Right ventricle myocardium inferior (tissue), 1 donor: ENCODE measurements around the gene CACNG6. TPM values are rescaled to one million over a fixed set of nuclear protein-coding genes. Genes with fewer than 3 reads are reported as not detected.

Source experiments
- ATAC-seq: fragments of 200-7000 bp; cut with Tn5 transposase; one replicate; pipeline ENCODE4 v1.9.1; 2020; ENCODE audit warnings: mild to moderate bottlenecking, moderate library complexity
- DNase-seq: peaks from one replicate; pipeline ENCODE4 v3.0.0; 2021; ENCODE audit errors: missing footprints
- intact Hi-C: fragments of 100-400 bp; cut with DNase I; formaldehyde crosslinking; loops from one replicate; pipeline ENCODE4 v1.11.0; 2022
- total RNA-seq: library from RNA; stranded (reverse); fragmentation: NEBNext Ultra II Directional; extraction: Animal tissue kit (Norgen Biotek cat#: 25700); gene quantifications from one replicate; pipeline ENCODE4 v1.2.1, GENCODE V29; 2021
- donor health status: DM: no; HTN: yes; CAD: no; lungs with severe emphysema.

CACNG6 gene
- total RNA-seq, 1 donor from 2014 or later, result not detected

DNA sequence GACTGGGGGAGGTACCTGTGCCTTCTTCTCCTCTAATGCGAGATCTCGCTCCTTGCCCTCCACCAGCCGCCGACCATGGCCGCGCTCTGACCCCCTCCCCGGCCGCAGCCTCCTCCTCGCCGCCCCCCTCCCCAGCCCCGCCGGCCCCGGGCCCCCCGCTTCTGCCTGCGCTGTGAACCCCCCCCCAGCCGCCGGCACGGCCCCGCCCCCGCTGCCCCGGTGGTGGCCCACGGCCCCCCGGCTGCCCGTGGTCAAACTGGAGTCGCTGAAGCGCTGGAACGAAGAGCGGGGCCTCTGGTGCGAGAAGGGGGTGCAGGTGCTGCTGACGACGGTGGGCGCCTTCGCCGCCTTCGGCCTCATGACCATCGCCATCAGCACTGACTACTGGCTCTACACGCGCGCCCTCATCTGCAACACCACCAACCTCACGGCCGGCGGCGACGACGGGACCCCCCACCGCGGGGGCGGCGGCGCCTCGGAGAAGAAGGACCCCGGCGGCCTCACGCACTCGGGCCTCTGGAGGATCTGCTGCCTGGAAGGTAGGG lies 28.5 kb upstream of the CACNG6 start, which contains the start of gene CACNG8:
TSS of gene CACNG8 (plus strand) at position 51 of the 545 bp plus-strand sequence.
- DNase-seq, result no peak
- intact Hi-C loops, result no loop called here
- ATAC-seq, result no peak

DNA sequence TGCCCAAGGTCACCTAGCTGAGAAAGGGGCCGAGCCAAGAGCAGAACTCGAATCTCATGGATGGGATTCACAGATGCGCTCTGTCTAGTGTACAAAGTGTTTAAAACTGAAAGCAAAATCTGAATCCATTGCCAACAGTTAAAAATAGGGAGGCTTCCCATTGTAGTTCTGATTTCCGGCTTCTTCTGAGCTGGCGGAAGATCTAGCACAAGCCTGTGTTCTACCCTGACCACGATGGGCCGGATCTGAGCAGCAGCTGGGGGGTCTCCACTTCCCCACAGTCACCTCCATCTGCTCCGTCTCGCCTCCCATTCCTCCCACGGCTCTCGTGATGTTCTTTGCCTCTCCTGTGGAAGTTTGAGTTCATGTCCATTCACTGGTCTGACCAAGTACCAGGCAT lies 26.3 kb upstream of the CACNG6 start:
- intact Hi-C loops, result no loop called here
- ATAC-seq (no peak), DNase-seq (no peak)

DNA sequence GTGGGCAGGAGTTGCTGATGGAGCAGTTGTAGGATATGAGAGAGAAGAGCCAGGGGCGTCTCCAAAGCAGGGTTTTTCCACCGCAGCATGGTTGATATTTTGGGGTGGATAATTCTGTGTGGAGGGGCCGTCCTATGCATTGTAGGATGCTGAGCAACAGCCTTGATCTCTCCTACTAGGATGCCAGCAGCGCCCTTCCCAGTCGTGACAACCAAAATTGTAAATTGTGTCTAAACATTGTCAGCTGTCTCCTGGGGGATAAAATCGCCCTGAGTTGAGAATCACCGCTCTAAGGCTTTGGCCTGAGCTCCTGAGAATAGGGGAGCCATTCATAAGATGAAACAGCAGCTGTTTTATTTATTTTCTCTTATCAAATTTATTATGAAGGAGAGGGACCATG lies 24.5 kb upstream of the CACNG6 start:
- no peak for ATAC-seq
- intact Hi-C loops, result no loop called here
- no peak for DNase-seq

DNA sequence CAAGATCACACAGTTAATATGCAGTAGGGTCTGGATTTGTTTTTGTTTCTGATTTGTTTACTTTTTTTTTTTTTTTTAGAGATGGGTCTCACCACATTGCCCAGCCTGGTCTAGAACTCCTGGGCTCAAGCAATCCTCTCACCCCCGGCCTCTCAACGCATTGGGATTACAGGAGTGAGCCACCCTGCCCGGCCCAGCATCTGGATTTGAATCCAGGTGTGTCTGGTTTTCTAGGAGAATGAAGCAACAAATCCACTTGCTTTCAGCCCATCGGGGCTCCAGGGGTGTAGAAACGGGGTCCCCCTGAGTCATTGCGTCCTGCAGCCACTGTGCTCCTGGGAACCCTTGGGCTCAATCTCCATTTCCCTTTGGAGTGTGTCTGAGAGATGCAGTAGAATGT lies 22.1 kb upstream of the CACNG6 start:
- intact Hi-C loops, result no loop called here
- ATAC-seq (no peak), DNase-seq (no peak)

DNA sequence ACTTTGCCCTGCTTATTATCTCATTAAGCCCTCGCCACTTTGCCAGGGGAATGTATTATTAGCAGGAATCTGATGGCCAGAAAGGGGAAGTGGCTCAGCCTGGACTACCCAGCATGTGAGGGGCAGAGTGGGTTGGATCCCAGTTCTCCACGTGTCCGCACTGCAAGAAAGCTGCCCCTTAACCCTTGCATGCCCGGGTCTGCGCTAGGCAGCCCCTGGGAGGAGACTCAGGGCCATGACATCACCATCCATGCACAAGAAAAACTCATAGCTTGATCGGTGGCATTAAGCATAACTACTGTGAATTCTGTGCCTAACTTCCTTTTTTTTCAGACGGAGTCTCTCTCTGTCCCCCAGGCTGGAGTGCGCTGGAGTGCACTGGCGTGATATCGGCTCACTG lies 19.8 kb upstream of the CACNG6 start:
- ATAC-seq (no peak), DNase-seq (no peak)
- intact Hi-C loops, result no loop called here

DNA sequence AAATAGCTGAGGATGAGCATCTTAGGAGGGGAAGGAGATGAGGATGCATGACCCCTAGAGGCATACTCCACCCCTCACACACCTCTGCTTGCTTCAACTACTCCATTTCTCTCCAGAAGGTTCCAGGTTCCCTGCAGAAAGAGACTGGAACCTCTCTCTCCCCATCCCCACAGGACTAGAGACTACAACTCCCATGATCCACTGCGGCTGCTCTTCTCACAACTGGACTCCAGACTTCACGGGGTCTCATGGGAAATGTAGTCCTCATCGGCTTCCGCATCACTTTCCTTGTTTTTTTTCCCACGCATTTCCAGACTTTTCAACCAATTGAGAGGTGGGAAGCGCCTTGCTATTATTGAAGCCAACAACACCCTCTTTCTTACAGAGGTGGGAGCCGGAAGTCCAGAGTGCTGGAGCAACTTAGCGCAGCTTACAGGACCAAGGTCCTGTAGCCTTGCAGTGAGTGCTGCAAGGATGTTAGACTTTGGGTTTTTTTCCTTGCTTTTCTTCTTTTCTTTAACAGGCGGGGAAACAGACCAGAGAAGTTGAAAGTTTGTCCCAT lies 13.9 kb upstream of the CACNG6 start:
- ATAC-seq (peak; percentile 88), DNase-seq (no peak)
- intact Hi-C loops, result no loop called here

DNA sequence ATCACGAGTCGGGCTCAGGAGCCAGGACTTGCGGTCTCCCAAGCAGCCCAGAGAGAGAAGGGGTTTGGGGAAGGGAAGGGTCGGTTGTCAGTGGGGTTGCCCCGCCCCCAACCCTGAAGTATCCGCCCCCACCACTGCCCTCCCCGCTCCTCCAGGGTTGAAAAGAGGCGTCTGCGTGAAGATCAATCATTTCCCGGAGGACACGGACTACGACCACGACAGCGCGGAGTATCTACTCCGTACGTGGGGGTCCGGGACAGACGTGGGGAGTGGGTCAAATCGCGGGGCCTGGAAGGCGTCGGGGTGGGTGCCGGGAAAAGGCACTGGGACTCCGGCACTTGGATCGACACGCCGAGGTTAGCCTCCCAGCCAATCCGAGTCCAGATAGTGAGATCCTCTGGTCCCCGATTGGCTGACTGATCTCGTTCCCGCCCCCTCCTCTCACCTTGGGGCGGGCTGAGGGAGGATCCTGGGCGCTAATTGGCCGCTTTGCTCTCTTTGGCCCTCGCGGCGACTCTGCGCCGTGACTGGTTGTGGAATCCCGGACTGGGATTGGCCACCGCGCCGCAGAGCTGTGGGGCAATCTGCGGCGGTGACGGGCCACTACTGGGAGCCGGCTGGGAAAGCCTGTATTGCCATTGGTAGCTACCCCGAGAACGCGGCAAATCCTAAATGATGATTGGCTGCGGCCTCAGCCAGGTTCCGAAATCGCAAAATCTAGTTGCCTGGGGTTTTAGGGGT lies 13.3 kb upstream of the CACNG6 start:
- peak; percentile 42 for ATAC-seq
- no peak for DNase-seq
- intact Hi-C loops, result no loop called here

DNA sequence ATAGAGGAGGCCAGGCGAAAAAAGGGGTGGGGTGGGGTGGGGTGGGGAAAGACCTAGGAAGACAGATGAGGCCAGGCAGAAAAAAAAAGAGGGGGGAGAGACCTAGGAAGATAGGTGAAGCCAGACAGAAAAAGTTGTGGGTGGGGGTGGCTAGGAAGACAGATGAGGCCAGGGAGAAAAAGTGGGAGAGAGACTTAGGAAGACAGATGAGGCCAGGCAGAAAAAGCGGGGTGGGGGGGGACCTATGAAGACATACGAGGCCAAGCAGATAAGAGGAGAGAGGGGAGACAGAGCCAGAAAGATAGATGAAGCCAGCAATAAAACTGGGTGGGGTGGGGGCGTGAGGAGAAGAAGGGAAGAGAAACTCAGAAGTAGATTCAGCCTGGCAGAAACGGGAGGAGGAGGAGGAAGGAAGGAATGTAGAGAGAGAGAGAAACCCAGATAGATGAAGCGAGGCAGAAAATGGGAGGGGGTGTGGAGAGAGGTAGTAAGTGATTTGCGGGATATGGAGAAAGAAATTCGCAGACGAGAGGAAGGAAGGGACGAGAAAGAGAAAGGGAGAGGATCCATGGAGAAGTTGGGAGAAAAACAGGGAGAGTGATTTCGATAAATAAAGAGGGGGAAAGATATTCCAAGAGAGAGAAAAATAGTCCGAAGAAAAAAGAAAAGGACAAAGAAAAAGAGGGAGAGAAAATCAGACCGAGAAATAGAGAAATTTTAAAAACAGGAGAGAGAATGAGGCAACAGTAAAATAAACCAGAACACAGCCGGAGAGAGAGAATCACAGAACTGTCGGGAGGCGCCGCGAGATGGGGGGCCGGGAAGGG lies 12.2 kb upstream of the CACNG6 start:
- intact Hi-C loops, result no loop called here
- ATAC-seq (no peak), DNase-seq (no peak)

DNA sequence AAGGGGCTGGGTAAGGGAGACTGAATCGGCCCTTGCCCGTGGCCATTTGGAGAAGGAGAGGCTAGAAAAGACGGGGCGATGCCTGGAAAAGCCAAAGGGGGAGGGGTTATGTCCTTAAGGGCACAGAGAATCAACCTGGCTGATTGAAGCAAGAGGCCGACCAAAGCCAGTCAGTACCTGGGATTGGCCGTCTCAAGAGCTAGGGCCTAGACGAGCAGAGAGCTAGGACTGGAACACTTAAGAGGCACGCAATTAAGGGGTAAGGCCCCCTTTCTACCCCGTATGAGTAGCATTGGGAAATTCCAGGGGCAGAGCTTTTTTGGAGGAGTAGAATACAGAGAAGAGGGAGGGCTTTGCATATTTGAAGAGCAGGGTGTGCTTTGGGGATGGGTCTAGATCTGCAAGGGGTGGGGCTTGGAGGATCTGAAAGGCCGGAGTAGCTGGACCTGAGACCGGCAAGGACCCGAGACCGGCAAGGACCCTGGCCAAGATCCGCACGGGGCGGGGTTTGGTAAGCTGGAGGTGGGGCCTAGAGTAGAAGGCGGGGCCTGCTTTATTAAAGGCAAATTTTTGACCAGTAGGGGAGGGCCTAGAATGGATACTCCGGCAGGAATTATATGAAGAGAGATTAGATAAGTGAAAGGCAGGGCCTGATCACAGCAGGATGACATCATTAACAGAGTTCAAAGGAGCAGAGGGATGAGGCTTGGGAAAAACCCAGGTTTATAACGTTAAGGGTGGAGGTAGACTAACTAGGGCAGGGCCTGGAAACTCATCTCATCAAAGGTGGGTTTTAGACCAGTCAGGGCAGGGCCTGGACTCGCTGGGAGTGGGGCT lies 10.7 kb upstream of the CACNG6 start:
- intact Hi-C loops, result no loop called here
- ATAC-seq (no peak), DNase-seq (no peak)

DNA sequence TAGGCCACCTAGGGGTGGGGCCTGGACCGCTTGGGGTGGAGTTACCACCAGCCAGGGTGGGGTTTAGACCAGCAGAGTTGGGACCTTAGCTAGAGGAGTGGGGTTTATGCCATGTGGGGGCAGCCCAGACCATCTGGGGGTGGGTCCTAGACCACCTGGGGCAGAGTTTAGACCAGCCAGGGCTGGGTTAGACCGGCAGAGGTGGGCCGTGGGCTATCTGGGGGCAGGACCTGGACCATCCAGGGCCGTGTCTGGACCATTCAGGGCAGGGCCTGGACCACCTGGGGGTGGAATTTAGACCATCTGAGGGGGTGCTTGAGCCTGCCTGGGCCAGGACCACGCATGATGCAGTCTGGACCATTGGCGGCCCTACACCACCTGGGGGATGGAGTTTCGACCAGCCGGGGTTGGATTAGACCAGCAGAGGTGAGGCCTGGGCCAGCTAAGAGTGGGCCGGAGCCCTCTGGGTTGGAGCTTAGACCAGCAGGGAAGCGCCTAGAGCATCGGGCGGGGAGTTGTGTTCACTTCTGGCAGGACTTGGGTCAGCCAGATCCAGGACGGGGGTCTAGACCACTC lies 10.0 kb upstream of the CACNG6 start:
- intact Hi-C loops, result no loop called here
- ATAC-seq (no peak), DNase-seq (no peak)

DNA sequence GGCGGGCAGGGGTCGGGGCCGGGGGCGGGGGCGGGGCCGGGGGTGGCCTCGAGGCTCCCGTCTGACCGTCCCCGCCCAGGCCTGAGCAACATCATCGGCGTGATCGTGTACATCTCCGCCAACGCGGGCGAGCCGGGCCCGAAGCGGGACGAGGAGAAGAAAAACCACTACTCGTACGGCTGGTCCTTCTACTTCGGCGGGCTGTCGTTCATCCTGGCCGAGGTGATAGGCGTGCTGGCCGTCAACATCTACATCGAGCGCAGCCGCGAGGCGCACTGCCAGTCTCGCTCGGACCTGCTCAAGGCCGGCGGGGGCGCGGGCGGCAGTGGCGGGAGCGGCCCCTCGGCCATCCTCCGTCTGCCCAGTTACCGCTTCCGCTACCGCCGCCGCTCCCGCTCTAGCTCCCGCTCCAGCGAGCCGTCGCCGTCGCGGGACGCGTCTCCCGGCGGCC lies 9.4 kb upstream of the CACNG6 start:
- intact Hi-C loops, result no loop called here
- no peak for DNase-seq

DNA sequence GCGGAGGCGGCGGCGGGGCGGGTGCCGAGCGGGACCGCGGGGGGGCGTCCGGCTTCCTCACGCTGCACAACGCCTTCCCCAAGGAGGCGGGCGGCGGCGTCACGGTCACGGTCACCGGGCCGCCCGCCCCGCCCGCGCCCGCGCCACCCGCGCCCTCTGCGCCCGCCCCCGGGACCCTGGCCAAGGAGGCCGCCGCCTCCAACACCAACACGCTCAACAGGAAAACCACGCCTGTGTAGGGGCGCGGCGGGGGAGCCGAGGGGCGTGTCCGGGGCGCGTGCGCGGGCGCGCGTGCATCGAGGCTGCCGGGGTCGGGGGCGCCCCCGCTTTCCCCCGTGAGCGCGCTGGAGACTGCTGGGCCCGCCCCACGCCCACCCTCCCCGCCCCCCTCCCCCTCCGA lies 8.8 kb upstream of the CACNG6 start:
- ATAC-seq (no peak), DNase-seq (peak; percentile 78)
- intact Hi-C loops, result no loop called here

More for the DNA sequence above, 9.4 kb upstream of the CACNG6 start:
- ATAC-seq, result no peak

DNA sequence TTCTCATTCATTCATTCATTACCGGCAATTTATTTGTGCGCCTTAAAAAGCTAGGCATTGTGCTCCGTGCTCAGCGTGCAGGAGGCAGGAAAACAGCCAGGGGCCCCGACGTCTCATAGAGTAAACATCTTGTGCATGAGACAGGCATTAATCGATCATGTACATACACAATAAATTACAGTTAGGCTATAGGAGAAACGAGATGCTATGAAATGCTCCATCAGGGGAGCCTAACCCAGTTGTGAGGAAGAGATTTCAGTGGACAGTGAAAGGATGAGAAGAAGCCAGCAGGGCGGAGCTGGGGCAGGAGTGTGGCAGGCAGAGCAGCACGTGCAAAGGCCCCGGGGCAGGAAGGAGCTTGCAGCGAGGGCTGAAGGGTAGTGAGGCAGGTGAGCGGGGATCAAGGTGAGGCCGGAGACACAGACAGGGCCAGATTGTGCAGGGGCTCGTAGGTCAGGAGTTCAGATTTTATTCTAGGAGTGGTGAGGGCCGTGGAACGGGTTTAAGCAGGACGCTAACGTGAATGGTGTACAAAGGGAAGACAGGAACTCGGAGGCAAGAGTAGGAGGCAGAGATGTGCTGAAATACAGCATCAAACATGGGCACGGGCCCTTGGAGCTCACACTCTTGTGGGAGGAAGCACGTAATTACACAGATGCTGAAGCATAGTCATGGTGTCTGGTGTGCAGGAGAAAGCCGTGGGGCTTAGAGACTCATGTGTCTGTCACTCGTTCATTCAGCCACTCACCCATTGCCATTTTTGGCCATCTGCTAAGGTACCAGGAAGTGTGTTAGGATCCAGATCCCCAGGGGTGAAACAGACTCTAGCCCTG lies 7.8 kb upstream of the CACNG6 start:
- ATAC-seq (no peak), DNase-seq (no peak)
- intact Hi-C loops, result no loop called here

DNA sequence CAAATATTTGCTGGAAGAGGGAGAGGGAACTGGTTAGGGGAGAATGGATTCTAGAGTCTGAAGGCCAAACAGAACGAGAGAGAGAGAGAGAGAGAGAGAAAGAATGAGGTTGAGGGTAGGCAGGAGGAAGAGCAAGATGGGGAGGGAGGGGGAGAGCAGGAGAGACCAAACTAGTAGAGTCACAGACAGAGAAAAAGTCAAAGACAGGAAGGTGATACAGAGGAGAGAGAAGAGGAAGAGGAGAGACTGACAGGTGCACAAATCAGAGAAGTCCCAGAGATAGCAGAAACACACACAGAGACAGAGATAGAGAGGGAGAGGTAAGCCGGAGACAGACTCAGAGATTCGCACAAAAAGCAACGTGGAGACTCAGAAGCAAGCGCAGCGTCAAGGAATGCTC lies 5.6 kb upstream of the CACNG6 start:
- DNase-seq, result no peak
- intact Hi-C loops, result no loop called here
- ATAC-seq, result no peak

DNA sequence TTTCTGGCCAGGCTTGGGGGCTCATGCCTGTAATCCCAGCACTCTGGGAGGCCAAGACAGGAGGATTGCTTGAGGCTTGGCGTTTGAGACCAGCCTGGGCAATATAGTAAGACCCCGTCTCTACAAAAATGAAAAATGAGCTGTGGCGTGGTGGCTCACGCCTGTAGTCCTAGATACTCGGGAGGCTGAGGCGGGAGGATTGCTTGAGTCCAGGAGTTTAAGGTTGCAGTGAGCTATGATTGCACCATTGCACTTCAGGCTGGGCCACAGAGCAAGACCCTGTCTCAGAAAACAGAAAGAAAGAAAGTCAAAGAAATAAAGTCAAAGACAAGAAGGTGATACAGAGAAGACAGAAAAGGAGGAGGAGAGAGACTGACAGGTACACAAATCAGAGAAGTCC lies 2.5 kb upstream of the CACNG6 start:
- intact Hi-C loops, result no loop called here
- ATAC-seq (no peak), DNase-seq (no peak)

DNA sequence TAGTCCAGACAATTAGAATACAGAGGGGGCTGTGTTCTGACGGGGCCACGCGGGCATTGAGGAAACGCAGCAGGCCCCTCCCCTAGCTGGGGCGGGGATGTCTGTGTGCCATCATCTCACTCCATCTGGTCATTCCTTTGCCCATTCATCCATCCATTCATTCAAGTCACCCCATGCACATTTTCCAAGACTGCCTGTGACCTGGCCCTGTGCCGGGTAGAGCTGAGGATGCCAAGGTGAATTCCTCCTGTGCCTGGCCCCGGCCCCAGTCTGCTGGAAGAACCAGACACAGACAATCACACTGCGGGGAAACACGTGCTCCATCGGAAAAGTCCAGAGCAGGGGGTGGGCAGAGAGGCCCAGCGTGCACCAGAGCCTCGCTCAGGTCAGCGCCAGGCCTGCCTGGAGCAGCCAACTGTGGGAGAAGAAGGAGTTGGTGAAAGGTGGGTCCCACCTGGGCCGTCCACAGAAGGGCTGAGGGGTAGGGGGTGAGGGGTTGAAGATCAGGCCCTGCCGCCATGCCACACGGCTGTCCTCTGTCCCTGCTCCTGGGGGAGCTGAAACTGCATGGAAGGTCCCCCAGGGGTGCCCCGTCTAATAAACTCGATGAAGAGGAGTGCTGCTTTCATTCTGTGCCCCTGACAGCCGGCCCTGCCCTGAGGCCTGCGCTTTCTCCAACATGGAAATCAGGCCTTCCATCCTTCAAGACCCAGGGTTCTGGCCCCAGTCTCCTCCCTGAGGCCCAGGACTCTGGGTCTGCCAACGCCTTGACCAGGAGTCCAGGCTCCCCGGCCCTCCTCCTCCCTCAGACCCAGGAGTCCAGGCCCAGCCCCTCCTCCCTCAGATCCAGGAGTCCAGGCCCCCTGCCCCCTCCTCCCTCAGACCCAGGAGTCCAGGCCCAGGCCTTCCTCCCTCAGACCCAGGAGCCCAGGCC lies 1.6 kb upstream of the CACNG6 start:
- ATAC-seq (no peak), DNase-seq (no peak)
- intact Hi-C loops, result no loop called here

DNA sequence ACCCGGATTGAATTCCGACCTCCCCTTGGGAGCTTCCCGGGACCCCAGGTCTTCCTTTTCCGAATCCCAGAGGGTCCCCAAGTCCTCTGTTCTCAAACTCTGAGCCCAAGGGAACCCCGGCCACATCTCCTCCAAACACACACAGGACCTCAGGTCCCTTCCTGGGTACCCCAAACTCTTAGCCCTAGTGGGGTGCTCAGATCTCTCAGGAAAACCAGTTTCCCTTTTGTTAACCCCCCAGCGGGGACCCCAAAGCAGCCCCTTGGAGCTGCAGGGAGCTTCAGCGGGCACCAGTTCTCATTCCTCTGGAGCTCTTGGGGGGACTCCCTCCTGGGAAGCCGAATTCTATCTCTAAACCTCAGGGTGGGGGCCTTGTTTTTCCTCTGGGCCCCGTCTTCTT lies 774 bp downstream of the CACNG6 start:
- DNase-seq, result no peak
- intact Hi-C loops, result no loop called here
- no peak for ATAC-seq
